Thoracic aorta (tissue), 2 donors: ENCODE data around the gene TECR. TPM values are rescaled to one million over a fixed set of nuclear protein-coding genes. Genes with fewer than 3 reads are reported as not detected.
A peak's percentile ranks its signal among the peaks of the same experiment; 100 is the strongest.

ENCODE experiments used
- ATAC-seq: fragments of 150-250 bp; one replicate; pipeline ENCODE4 v1.8.0; 2017; ENCODE audit warnings: low read depth; ENCODE audit not compliant: insufficient number of reproducible peaks, low FRiP score
- DNase-seq: peaks from one replicate; pipeline ENCODE4 v3.0.0-alpha.2; 2020; ENCODE audit warnings: low spot score
- H3K27ac ChIP-seq, 2 donors: fragments of 200-600 bp; sonication (generic); 1 replicate in 1 of 2; 2 replicates in 1 of 2; pipeline ENCODE4 v1.5.1; 2016; ENCODE audit warnings: mild to moderate bottlenecking in 2 of 2, moderate library complexity in 2 of 2
- H3K27me3 ChIP-seq: fragments of 200-600 bp; sonication (generic); replicated peaks from 2 replicates; pipeline ENCODE4 v1.6.0; 2016; ENCODE audit warnings: mild to moderate bottlenecking; ENCODE audit not compliant: insufficient read depth
- H3K36me3 ChIP-seq: fragments of 200-600 bp; sonication (generic); one replicate; pipeline ENCODE4 v1.5.1; 2016
- H3K4me1 ChIP-seq, 2 donors: fragments of 200-600 bp; sonication (generic); 1 replicate in 1 of 2; 2 replicates in 1 of 2; pipeline versions ENCODE4 v1.5.1 to v1.6.0; 2016; ENCODE audit warnings: low read depth in 2 of 2, mild to moderate bottlenecking in 1 of 2; ENCODE audit not compliant: control insufficient read depth in 1 of 2
- H3K4me3 ChIP-seq: fragments of 200-600 bp; sonication (generic); 2 replicates; pipeline ENCODE4 v1.5.1; 2016; ENCODE audit warnings: mild to moderate bottlenecking
- H3K9me3 ChIP-seq: fragments of 200-600 bp; sonication (generic); 2 replicates; pipeline ENCODE4 v1.5.1; 2016
- CTCF ChIP-seq: fragments of 200-600 bp; sonication (generic); IDR thresholded peaks from one replicate; pipeline ENCODE4 v1.5.1; 2019; ENCODE audit warnings: antibody characterized with exemption
- total RNA-seq, 2 donors: library from RNA; depleted of rRNA; stranded (reverse); fragments of >200 nt; gene quantifications; one replicate each; pipeline versions ENCODE4 v1.1.0 to v1.2.3, GENCODE V29; 2016

Gene TECR
- total RNA-seq, 2 donors from 2014 or later = 35.6 to 37.6 TPM

- H3K4me3 ChIP-seq = no peak overlapping the region
- no peak for ATAC-seq
Observed at GRCh38 chr19:14511229-14511593, 18.2 kb upstream of the TECR start.

GRCh38 chr19:14512406-14512961 is 16.9 kb upstream of the TECR start:
- no peak for DNase-seq
- H3K27ac ChIP-seq = no peak overlapping the region
- H3K4me3 ChIP-seq = no peak overlapping the region
- no peaks in the 10 kb centered on the region for H3K27me3 ChIP-seq
- TF ChIP-seq CTCF = no peak
- no peak for ATAC-seq
- peaks cover 24% of the 10 kb centered on the region for H3K36me3 ChIP-seq
- peaks cover 23 to 28% of the 10 kb centered on the region in 2 donors for H3K4me1 ChIP-seq
- H3K9me3 ChIP-seq = no peaks in the 10 kb centered on the region

More at GRCh38 chr19:14511229-14511593, 18.2 kb upstream of the TECR start:
- H3K9me3 ChIP-seq = no peaks in the 10 kb centered on the region
- H3K27me3 ChIP-seq = no peaks in the 10 kb centered on the region
- no peak for DNase-seq
- peaks cover 14 to 18% of the 10 kb centered on the region in 2 donors for H3K4me1 ChIP-seq
- no peak for TF ChIP-seq CTCF
- H3K27ac ChIP-seq = no peak overlapping the region
- peaks cover 24% of the 10 kb centered on the region for H3K36me3 ChIP-seq

- TF ChIP-seq CTCF = no peak
- no peaks in the 10 kb centered on the region for H3K9me3 ChIP-seq
- DNase-seq (no peak), ATAC-seq (no peak)
- peaks cover 28 to 33% of the 10 kb centered on the region in 2 donors for H3K4me1 ChIP-seq
- no peaks in the 10 kb centered on the region for H3K27me3 ChIP-seq
- no peak overlapping the region for H3K27ac ChIP-seq
- H3K36me3 ChIP-seq = peaks cover 24% of the 10 kb centered on the region
- no peak overlapping the region for H3K4me3 ChIP-seq
Observed at GRCh38 chr19:14514215-14514863, 15.1 kb upstream of the TECR start.

GRCh38 chr19:14515501-14516047 is 13.8 kb upstream of the TECR start:
- no peak for DNase-seq
- Histone ChIP-seq H3K27ac (no peak overlapping the region), H3K4me3 (peak overlapping the region; percentile 82), H3K27me3 (no peaks in the 10 kb centered on the region), H3K36me3 (peaks cover 24% of the 10 kb centered on the region), H3K4me1 (peaks cover 30 to 33% of the 10 kb centered on the region in 2 donors), H3K9me3 (no peaks in the 10 kb centered on the region)
- ATAC-seq = no peak
- no peak for TF ChIP-seq CTCF

GRCh38 chr19:14516048-14516534 is 13.3 kb upstream of the TECR start:
- Histone ChIP-seq H3K4me1 (peaks cover 30 to 31% of the 10 kb centered on the region in 2 donors), H3K4me3 (peak overlapping the region; percentile 82)

More at GRCh38 chr19:14516048-14516534, 13.3 kb upstream of the TECR start:
- Histone ChIP-seq H3K36me3 (peaks cover 24% of the 10 kb centered on the region), H3K9me3 (no peaks in the 10 kb centered on the region), H3K27me3 (no peaks in the 10 kb centered on the region), H3K27ac (no peak overlapping the region)
- TF ChIP-seq CTCF = no peak
- ATAC-seq = no peak
- DNase-seq = no peak
